IPS-15b (cell line): ENCODE measurements around the gene SCRN2.
A peak's percentile ranks its signal among the peaks of the same experiment; 100 is the strongest.

Experiments
- H3K27me3 ChIP-seq: one replicate; pipeline ENCODE4 v1.6.1; 2013; ENCODE audit warnings: low read length; ENCODE audit not compliant: control insufficient read depth, insufficient read depth
- H3K36me3 ChIP-seq: one replicate; pipeline ENCODE4 v1.6.1; 2013; ENCODE audit warnings: low read length; ENCODE audit not compliant: control insufficient read depth, insufficient read depth
- H3K4me1 ChIP-seq: one replicate; pipeline ENCODE4 v1.6.1; 2013; ENCODE audit warnings: mild to moderate bottlenecking, low read length; ENCODE audit not compliant: control insufficient read depth, insufficient read depth
- H3K4me3 ChIP-seq: one replicate; pipeline ENCODE4 v1.5.1; 2013; ENCODE audit warnings: low read depth, low read length
- H3K9ac ChIP-seq: one replicate; pipeline ENCODE4 v1.6.1; 2013; ENCODE audit warnings: low read depth, mild to moderate bottlenecking, low read length
- H3K9me3 ChIP-seq: one replicate; pipeline ENCODE4 v1.6.1; 2013; ENCODE audit warnings: mild to moderate bottlenecking, low read length; ENCODE audit not compliant: control insufficient read depth, insufficient read depth

The SCRN2 gene

GRCh38 chr17:47789611-47790561, 51.2 kb downstream of the SCRN2 start:
- H3K9ac ChIP-seq = peak overlapping the region; percentile 54
- peaks cover 61% of the 10 kb centered on the region for H3K27me3 ChIP-seq
- no peaks in the 10 kb centered on the region for H3K4me1 ChIP-seq
- H3K4me3 ChIP-seq = peak overlapping the region; percentile 74
- H3K9me3 ChIP-seq = no peaks in the 10 kb centered on the region
- H3K36me3 ChIP-seq = no peaks in the 10 kb centered on the region
